Renal cortical epithelial cell (primary cell): ENCODE results near the gene UST. TPM values are rescaled to one million over a fixed set of nuclear protein-coding genes. Genes with fewer than 3 reads are reported as not detected.
"Not testable (repeated sequence)": the region's sequence is repeated elsewhere in the genome, so short reads cannot be mapped to it uniquely, and the experiment has no call there.

Experiments used
- DNase-seq: peaks from one replicate; pipeline ENCODE4 v3.0.0-alpha.2; 2011; ENCODE audit warnings: low read depth
- total RNA-seq: library from RNA; depleted of rRNA; stranded (reverse); fragments of >200 nt; gene quantifications from 2 replicates; pipeline ENCODE4 v1.2.3, GENCODE V29; 2014

The UST gene
- total RNA-seq, 1 donor from 2014 or later: 2.8 TPM

- DNase-seq: no peak
These were observed 121.5 kb downstream of the UST start for GRCh38 chr6:148868314-148868713.

GRCh38 chr6:148868901-148869300 lies 122.1 kb downstream of the UST start:
- no peak for DNase-seq

GRCh38 chr6:148869585-148869984 lies 122.8 kb downstream of the UST start:
- DNase-seq: peak; percentile 44

GRCh38 chr6:148873154-148873553 lies 126.3 kb downstream of the UST start:
- no peak for DNase-seq

- no peak for DNase-seq
These were observed 127.0 kb downstream of the UST start for GRCh38 chr6:148873868-148874267.

- DNase-seq: peak; percentile 42
These were observed 128.0 kb downstream of the UST start for GRCh38 chr6:148874698-148875293.

GRCh38 chr6:148878683-148879082 lies 131.9 kb downstream of the UST start:
- DNase-seq: no peak

GRCh38 chr6:148880742-148881141 lies 133.9 kb downstream of the UST start:
- not testable (repeated sequence) for DNase-seq

- no peak for DNase-seq
These were observed 134.9 kb downstream of the UST start for GRCh38 chr6:148881593-148882311.

GRCh38 chr6:148883270-148883669 lies 136.4 kb downstream of the UST start:
- no peak for DNase-seq

GRCh38 chr6:148884461-148884860 lies 137.6 kb downstream of the UST start:
- DNase-seq: no peak

GRCh38 chr6:148885136-148885865 lies 138.5 kb downstream of the UST start:
- no peak for DNase-seq

GRCh38 chr6:148885925-148886845 lies 139.4 kb downstream of the UST start:
- no peak for DNase-seq

- peak; percentile 5 for DNase-seq
These were observed 140.4 kb downstream of the UST start for GRCh38 chr6:148887181-148887580.

GRCh38 chr6:148888856-148889255 lies 142.0 kb downstream of the UST start:
- DNase-seq: peak; percentile 7

GRCh38 chr6:148890096-148890495 lies 143.3 kb downstream of the UST start:
- no peak for DNase-seq

GRCh38 chr6:148890652-148891404 lies 144.0 kb downstream of the UST start:
- DNase-seq: no peak

- DNase-seq: no peak
These were observed 144.6 kb downstream of the UST start for GRCh38 chr6:148891405-148891783.

- DNase-seq: peak; percentile 7
These were observed 145.4 kb downstream of the UST start for GRCh38 chr6:148892247-148892646.

GRCh38 chr6:148893073-148893472 lies 146.2 kb downstream of the UST start:
- DNase-seq: no peak

GRCh38 chr6:148893481-148893880 lies 146.7 kb downstream of the UST start:
- no peak for DNase-seq
